Type B pancreatic cell (in vitro differentiated cells): ENCODE measurements around the gene CCDC59. TPM values are rescaled to one million over a fixed set of nuclear protein-coding genes. Genes with fewer than 3 reads are reported as not detected.

Experiments
- DNase-seq: peaks from one replicate; pipeline ENCODE4 v3.0.0; 2021; ENCODE audit warnings: mixed read lengths; ENCODE audit not compliant: unreplicated experiment; ENCODE audit errors: extremely low spot score
- H3K27ac Mint-ChIP-seq: 2 replicates; pipeline ENCODE4 v1.8.0; 2021; ENCODE audit warnings: mild to moderate bottlenecking, mixed read lengths
- H3K27me3 Mint-ChIP-seq: 2 replicates; pipeline ENCODE4 v1.8.0; 2021; ENCODE audit warnings: mixed read lengths
- H3K36me3 Mint-ChIP-seq: 2 replicates; pipeline ENCODE4 v1.8.0; 2021; ENCODE audit warnings: mixed read lengths
- H3K4me1 Mint-ChIP-seq: one replicate; pipeline ENCODE4 v1.8.0; 2021; ENCODE audit warnings: mixed read lengths; ENCODE audit not compliant: unreplicated experiment
- H3K4me3 Mint-ChIP-seq: 2 replicates; pipeline ENCODE4 v1.8.0; 2021; ENCODE audit warnings: mild to moderate bottlenecking, mixed read lengths
- H3K9me3 Mint-ChIP-seq: 2 replicates; pipeline ENCODE4 v1.8.0; 2021; ENCODE audit warnings: mixed read lengths
- CTCF ChIP-seq: fragments of 200-600 bp; sonication (generic); conservative IDR thresholded peaks from 2 replicates; pipeline ENCODE4 v1.5.0; 2021; ENCODE audit warnings: antibody characterized with exemption, mild to moderate bottlenecking
- long read RNA-seq: library from polyadenylated mRNA; unstranded; transcript quantifications from one replicate; pipeline ENCODE4 v2.0.0, GENCODE V29; 2020
- total RNA-seq: library from RNA; stranded (reverse); gene quantifications from 2 replicates; pipeline ENCODE4 v1.2.1, GENCODE V29; 2021; ENCODE audit warnings: low replicate concordance

The CCDC59 gene
- 33.1 and 37.4 TPM in 2 replicates for total RNA-seq
- long read RNA-seq, transcript CCDC59-202 (2 exons, 553 nt): major isoform, 5 of 21 reads
- long read RNA-seq, partial matches to known transcripts: 1 of 21 reads
- long read RNA-seq, other reads (novel, unspliced or antisense): 7 of 21 reads

- H3K27ac Mint-ChIP-seq: peak within 1 kb of the TSS; percentile 100
- no peaks in the 10 kb centered on the region for H3K27me3 Mint-ChIP-seq
- H3K4me1 Mint-ChIP-seq: peaks cover 23% of the 10 kb centered on the region
- peaks cover 11% of the 10 kb centered on the region for H3K36me3 Mint-ChIP-seq
- peak within 1 kb of the TSS; percentile 100 for H3K4me3 Mint-ChIP-seq
- H3K9me3 Mint-ChIP-seq: no peaks in the 10 kb centered on the region
- TF ChIP-seq CTCF: peak; percentile 96
- peak; percentile 99 for DNase-seq
Measured at GRCh38 chr12:82358200-82359114, at the start of gene CCDC59, which contains the start of gene METTL25. Gene CCDC59, minus strand, starts transcription at chr12:82358387. Its CDS starts 11 bp downstream, at chr12:82358376. Gene METTL25, plus strand, starts transcription at chr12:82358529. Its CDS starts 37 bp downstream, at chr12:82358566.

GRCh38 chr12:82407481-82407880 lies 49.3 kb upstream of the CCDC59 start:
- TF ChIP-seq CTCF: no peak
- Mint-ChIP-seq H3K4me3 (no peak overlapping the region), H3K27me3 (no peaks in the 10 kb centered on the region), H3K27ac (no peak overlapping the region), H3K36me3 (no peaks in the 10 kb centered on the region), H3K9me3 (no peaks in the 10 kb centered on the region), H3K4me1 (no peaks in the 10 kb centered on the region)
- no peak for DNase-seq

- no peaks in the 10 kb centered on the region for H3K4me1 Mint-ChIP-seq
- no peak for DNase-seq
- H3K27me3 Mint-ChIP-seq: no peaks in the 10 kb centered on the region
- TF ChIP-seq CTCF: no peak
- H3K9me3 Mint-ChIP-seq: no peaks in the 10 kb centered on the region
- H3K4me3 Mint-ChIP-seq: no peak overlapping the region
- no peaks in the 10 kb centered on the region for H3K36me3 Mint-ChIP-seq
- H3K27ac Mint-ChIP-seq: no peak overlapping the region
Measured at GRCh38 chr12:82406651-82407050, 48.5 kb upstream of the CCDC59 start.

GRCh38 chr12:82400819-82401218 lies 42.6 kb upstream of the CCDC59 start:
- H3K27ac Mint-ChIP-seq: no peak overlapping the region
- no peaks in the 10 kb centered on the region for H3K4me1 Mint-ChIP-seq
- no peak for DNase-seq
- no peaks in the 10 kb centered on the region for H3K27me3 Mint-ChIP-seq
- no peaks in the 10 kb centered on the region for H3K36me3 Mint-ChIP-seq
- H3K9me3 Mint-ChIP-seq: no peaks in the 10 kb centered on the region
- no peak overlapping the region for H3K4me3 Mint-ChIP-seq
- no peak for TF ChIP-seq CTCF

- Mint-ChIP-seq H3K27me3 (no peaks in the 10 kb centered on the region), H3K9me3 (peaks cover under 1% of the 10 kb centered on the region), H3K4me1 (no peaks in the 10 kb centered on the region), H3K36me3 (no peaks in the 10 kb centered on the region), H3K27ac (no peak overlapping the region), H3K4me3 (no peak overlapping the region)
- DNase-seq: no peak
- no peak for TF ChIP-seq CTCF
Measured at GRCh38 chr12:82398879-82399278, 40.7 kb upstream of the CCDC59 start.
